ENCODE results near the gene ENTPD6. TPM values are rescaled to one million over a fixed set of nuclear protein-coding genes. Genes with fewer than 3 reads are reported as not detected.

Gene ENTPD6
- total RNA-seq, 1 experiment from 2014 or later = 122 TPM

DNA sequence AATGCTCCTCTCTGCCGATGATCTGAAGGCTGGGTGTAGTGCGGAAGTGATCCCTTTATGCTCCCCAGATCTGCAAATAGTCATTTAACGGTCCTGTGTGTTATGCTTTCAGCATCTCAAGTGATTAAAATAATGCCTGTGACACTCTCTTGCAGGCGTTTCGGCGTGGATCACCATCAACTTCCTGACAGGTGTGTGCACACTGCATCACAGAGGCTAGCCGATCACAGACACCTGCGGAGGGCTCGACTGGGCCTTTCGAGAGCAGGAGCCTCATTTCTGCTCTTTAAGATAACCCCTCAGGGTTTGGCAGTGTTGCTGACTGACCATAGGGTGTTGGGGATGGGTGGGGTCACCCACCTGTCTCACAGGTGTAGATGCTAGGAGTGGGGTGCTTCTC lies 20.0 kb downstream of the ENTPD6 start:
- no peak overlapping the region for H3K27ac ChIP-seq (ENCODE audit: low read length)
- H3K4me3 ChIP-seq (ENCODE audit: low read length) = no peak overlapping the region
- no peaks in the 10 kb centered on the region for H3K4me1 ChIP-seq (ENCODE audit: insufficient read depth, low read length)
- no peaks in the 10 kb centered on the region for H3K79me2 ChIP-seq (ENCODE audit: low read length)
- H3K4me2 ChIP-seq (ENCODE audit: low read length) = no peak overlapping the region
- H3K9me3 ChIP-seq (ENCODE audit: low read length) = no peaks in the 10 kb centered on the region
- TF ChIP-seq EZH2 (IDR thresholded peaks at IDR 0.05; ENCODE audit: low read length, unreplicated experiment) (no peak), EZH2phosphoT487 (IDR thresholded peaks at IDR 0.05; ENCODE audit: borderline replicate concordance, low read length) (no peak)
- TF ChIP-seq, protein P1, sequence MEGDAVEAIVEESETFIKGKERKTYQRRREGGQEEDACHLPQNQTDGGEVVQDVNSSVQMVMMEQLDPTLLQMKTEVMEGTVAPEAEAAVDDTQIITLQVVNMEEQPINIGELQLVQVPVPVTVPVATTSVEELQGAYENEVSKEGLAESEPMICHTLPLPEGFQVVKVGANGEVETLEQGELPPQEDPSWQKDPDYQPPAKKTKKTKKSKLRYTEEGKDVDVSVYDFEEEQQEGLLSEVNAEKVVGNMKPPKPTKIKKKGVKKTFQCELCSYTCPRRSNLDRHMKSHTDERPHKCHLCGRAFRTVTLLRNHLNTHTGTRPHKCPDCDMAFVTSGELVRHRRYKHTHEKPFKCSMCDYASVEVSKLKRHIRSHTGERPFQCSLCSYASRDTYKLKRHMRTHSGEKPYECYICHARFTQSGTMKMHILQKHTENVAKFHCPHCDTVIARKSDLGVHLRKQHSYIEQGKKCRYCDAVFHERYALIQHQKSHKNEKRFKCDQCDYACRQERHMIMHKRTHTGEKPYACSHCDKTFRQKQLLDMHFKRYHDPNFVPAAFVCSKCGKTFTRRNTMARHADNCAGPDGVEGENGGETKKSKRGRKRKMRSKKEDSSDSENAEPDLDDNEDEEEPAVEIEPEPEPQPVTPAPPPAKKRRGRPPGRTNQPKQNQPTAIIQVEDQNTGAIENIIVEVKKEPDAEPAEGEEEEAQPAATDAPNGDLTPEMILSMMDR (conservative IDR thresholded peaks at IDR 0.05; ENCODE audit: low read depth, low read length) = no peak
- BruUV-seq (replicated peaks) = no TSS peak
- peaks cover 70% of the 10 kb centered on the region for H3K36me3 ChIP-seq (ENCODE audit: low read depth, low read length)
- intact Hi-C loops (cut with micrococcal nuclease) = no loop called here
- H3K27me3 ChIP-seq (ENCODE audit: low read length) = no peaks in the 10 kb centered on the region
- H3K9ac ChIP-seq (ENCODE audit: low read length) = no peak overlapping the region
- no peaks in the 10 kb centered on the region for H3K9me2 ChIP-seq (replicated peaks; ENCODE audit: low read length)
- ATAC-seq (no peak), DNase-seq (no peak)
- POLR2A ChIA-PET (ENCODE audit: unreplicated experiment) = no interaction called here
- CTCF ChIA-PET = no interaction called here
- no peak overlapping the region for H2AFZ ChIP-seq (ENCODE audit: low read length)
- H3F3A ChIP-seq (ENCODE audit: low read length, unreplicated experiment) = no peaks in the 10 kb centered on the region
- H4K20me1 ChIP-seq (ENCODE audit: low read length) = no peaks in the 10 kb centered on the region

- Histone ChIP-seq H3K4me1 (ENCODE audit: insufficient read depth, low read length) (no peaks in the 10 kb centered on the region), H3K79me2 (ENCODE audit: low read length) (no peaks in the 10 kb centered on the region), H3K27ac (ENCODE audit: low read length) (no peak overlapping the region), H3K9me3 (ENCODE audit: low read length) (no peaks in the 10 kb centered on the region), H3K9ac (ENCODE audit: low read length) (no peak overlapping the region), H3K4me3 (ENCODE audit: low read length) (no peak overlapping the region), H3K9me2 (replicated peaks; ENCODE audit: low read length) (no peaks in the 10 kb centered on the region), H3K27me3 (ENCODE audit: low read length) (no peaks in the 10 kb centered on the region), H3K36me3 (ENCODE audit: low read depth, low read length) (peaks cover 67% of the 10 kb centered on the region), H3F3A (ENCODE audit: low read length, unreplicated experiment) (no peaks in the 10 kb centered on the region), H2AFZ (ENCODE audit: low read length) (no peak overlapping the region), H4K20me1 (ENCODE audit: low read length) (no peaks in the 10 kb centered on the region), H3K4me2 (ENCODE audit: low read length) (no peak overlapping the region)
- intact Hi-C loops (cut with micrococcal nuclease) = no loop called here
- POLR2A ChIA-PET (ENCODE audit: unreplicated experiment) = no interaction called here
- CTCF ChIA-PET = no interaction called here
- no peak for TF ChIP-seq EZH2 (IDR thresholded peaks at IDR 0.05; ENCODE audit: low read length, unreplicated experiment)
- no peak for TF ChIP-seq EZH2phosphoT487 (IDR thresholded peaks at IDR 0.05; ENCODE audit: borderline replicate concordance, low read length)
- TF ChIP-seq, protein P1 (conservative IDR thresholded peaks at IDR 0.05; ENCODE audit: low read depth, low read length) = no peak
- ATAC-seq (no peak), DNase-seq (no peak)
- BruUV-seq (replicated peaks) = no TSS peak
Observed at GRCh38 chr20:25216199-25216945, 20.9 kb downstream of the ENTPD6 start.
